GM18907 (cell line): ENCODE data around the gene ADD1.

Source experiments
- ATAC-seq: cut with Tn5 transposase; IDR thresholded peaks from one replicate; pipeline ENCODE4 v1.9.1; 2021; ENCODE audit warnings: mild to moderate bottlenecking, moderate library complexity; ENCODE audit not compliant: unreplicated experiment

The ADD1 gene

GRCh38 chr4:2879026-2879425 is 35.4 kb downstream of the ADD1 start:
- ATAC-seq, result no peak

- no peak for ATAC-seq
Observed at GRCh38 chr4:2881431-2881830, 37.8 kb downstream of the ADD1 start.

- ATAC-seq, result no peak
Observed at GRCh38 chr4:2882341-2882740, 38.7 kb downstream of the ADD1 start.

GRCh38 chr4:2886161-2886560 is 42.5 kb downstream of the ADD1 start:
- no peak for ATAC-seq

GRCh38 chr4:2886622-2887021 is 43.0 kb downstream of the ADD1 start:
- ATAC-seq, result no peak

DNA sequence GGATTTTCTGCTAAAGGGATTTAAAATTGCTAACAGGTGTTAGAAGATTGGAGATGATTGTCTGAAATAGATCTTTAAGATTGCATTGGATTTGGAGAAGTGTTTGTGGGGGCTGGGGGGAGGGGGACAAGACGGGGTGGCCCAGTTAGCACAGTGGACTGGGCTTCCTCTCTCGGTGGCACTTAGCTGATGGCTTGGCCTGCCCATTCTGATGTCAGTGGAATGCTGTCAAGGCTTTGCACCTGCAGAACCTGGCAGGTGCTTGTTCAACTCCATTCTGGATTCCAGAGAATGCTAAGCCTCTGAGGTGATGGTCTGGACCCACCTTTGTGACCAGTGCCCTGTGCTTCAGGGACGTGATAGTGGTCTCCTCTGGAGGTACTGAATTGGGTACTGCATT is 43.7 kb downstream of the ADD1 start:
- no peak for ATAC-seq

GRCh38 chr4:2888886-2889285 is 45.2 kb downstream of the ADD1 start:
- no peak for ATAC-seq

DNA sequence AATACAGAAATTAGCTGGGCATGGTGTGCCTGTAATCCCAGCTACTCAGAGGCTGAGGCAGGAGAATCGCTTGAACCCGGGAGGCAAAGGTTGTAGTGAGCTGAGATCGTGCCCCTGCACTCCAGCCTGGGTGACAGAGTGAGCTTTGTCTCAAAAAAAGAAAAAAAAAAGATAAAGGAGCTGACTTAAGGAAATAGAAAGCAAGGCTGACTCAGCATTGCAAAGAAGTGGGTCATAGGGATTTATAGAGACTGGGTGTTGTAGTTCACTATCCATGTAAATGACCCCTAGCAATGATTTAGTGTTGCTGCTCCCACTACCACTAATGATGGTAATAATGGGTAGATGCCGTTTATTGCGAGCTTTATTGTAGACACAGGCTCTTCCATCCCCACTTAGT is 47.6 kb downstream of the ADD1 start:
- ATAC-seq, result no peak

DNA sequence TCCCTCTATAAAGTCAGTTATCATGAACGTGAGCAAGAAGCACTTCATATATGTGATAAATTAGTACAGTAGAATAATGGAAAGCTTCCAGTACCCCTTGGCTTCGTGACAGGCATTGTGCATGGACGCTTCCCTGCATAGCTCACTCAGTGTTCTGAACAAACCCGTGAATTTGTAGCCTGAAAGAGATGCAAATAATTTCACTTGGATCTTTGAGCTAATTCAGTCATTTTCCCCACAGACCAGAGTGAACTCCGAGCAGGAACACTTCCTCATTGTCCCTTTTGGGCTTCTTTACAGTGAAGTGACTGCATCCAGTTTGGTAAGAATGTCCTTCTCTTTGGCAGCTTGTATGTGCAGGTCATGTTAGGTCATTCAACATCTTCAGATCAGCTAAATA is 50.1 kb downstream of the ADD1 start:
- ATAC-seq, result no peak

DNA sequence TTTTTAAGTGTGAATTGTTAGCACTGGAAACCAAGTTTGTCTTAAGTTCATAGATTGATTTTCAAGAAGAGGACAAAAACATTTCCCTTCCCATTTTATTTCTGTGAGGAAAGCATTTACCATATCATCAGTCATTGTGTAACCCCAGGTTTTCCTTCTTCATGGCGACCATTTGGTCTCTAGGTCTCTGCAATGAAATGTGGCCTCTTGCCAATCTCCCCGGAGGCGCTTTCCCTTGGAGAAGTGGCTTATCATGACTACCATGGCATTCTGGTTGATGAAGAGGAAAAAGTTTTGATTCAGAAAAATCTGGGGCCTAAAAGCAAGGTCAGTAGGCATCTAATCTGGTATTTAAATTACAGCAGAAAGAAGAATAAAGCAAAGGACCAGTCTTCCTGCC is 54.4 kb downstream of the ADD1 start:
- no peak for ATAC-seq

- ATAC-seq, result no peak
Observed at GRCh38 chr4:2900741-2901140, 57.1 kb downstream of the ADD1 start.

GRCh38 chr4:2901186-2901585 is 57.5 kb downstream of the ADD1 start:
- no peak for ATAC-seq

DNA sequence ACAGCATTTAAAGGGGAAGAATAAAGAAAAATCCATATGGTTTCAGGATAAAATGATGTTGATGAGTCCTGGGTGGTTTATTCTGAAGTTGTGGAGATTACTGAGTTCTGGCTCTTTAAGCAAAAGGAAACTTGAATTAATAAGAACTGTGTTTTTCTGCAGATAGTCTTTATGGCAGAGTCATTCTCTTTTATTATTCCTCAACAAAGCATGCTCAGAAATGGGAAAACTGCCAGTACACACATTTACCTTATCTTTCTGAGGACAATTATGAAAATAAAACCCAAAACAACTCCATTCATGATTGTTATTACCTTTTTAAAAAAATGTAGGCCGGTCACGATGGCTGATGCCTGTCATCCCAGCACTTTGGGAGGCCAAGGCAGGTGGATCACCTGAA is 58.5 kb downstream of the ADD1 start:
- no peak for ATAC-seq

GRCh38 chr4:2905544-2905943 is 61.9 kb downstream of the ADD1 start:
- ATAC-seq, result no peak

DNA sequence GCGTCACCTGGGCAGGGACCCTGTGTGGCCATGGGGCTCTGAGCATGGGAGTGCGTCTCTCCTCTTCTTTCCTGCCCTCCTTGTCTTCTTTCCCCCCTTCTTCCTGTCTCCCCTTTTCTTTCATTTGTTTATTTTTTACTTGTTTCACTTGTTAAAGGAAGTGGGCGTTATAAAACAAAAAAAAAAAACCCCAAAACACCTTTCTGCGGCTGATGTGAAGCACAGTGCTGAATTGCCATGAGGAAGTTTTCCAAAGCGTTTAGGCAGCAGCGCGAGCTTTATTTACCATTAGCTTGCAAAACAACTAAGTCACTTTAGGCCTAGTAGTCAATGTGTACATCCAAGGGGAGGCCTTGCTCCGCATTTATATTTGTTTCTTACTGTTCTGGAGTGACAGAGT is 62.6 kb downstream of the ADD1 start:
- no peak for ATAC-seq

GRCh38 chr4:2907226-2907625 is 63.6 kb downstream of the ADD1 start:
- ATAC-seq, result no peak

GRCh38 chr4:2907706-2908293 is 64.2 kb downstream of the ADD1 start:
- no peak for ATAC-seq

DNA sequence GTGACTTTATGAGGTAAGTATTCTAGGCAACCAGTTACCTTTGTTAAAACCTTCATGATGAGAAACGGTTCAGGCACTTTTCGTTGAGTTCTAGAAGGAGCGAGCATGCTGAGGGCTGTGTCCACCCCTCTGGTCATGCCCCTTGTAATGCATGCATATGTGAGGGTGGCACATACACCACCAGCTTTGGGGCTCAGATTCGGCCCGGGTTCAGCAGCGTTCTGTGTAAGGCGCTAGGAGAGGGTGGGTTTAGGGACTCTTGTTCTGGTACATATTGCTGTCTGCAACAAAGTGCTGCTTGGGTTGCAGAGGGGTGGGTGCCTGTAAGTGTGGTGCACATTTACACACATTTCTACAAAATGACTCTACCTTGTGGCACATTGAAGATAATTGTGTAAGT is 65.0 kb downstream of the ADD1 start:
- no peak for ATAC-seq

- ATAC-seq, result no peak
Observed at GRCh38 chr4:2909583-2909982, 65.9 kb downstream of the ADD1 start.

DNA sequence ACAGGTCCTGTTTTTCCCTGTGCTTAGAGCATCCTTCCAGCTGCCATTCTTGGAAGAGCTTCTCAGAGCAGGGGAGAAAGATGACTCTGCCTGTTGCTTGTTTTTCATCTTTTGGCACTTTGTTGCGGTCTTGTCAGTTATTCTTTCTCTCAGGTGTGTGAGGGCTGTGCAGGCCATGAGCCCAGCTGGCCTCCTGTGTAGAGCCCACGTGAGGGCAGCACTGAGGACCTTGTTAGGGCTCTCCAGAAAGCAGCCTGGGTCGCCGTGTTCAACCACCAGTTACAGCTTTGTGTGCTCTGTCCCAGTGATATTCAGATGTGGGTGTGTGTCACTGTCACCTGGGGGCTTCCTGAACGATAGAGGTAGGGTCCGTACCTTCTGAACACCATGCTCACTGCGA is 66.8 kb downstream of the ADD1 start:
- ATAC-seq, result no peak

GRCh38 chr4:2911868-2912267 is 68.2 kb downstream of the ADD1 start:
- no peak for ATAC-seq

- no peak for ATAC-seq
Observed at GRCh38 chr4:2913168-2913567, 69.5 kb downstream of the ADD1 start.

GRCh38 chr4:2914256-2915126 is 70.8 kb downstream of the ADD1 start:
- ATAC-seq, result no peak
